Astrocyte (in vitro differentiated cells and primary cell): ENCODE data around the gene MRPL12. TPM values are rescaled to one million over a fixed set of nuclear protein-coding genes. Genes with fewer than 3 reads are reported as not detected.

ENCODE experiments used
- DNase-seq: peaks from one replicate; pipeline ENCODE4 v3.0.0-alpha.2; 2010; ENCODE audit warnings: low read depth
- FAIRE-seq: peaks from 2 replicates; lab custom pipeline; 2011; peaks lifted over from hg19 to GRCh38; lab: Jason Lieb, UNC
- H2AFZ ChIP-seq: 2 replicates; pipeline ENCODE4 v1.6.0; 2012; ENCODE audit warnings: low read depth, low read length, inconsistent platforms
- H3K27ac ChIP-seq: 2 replicates; pipeline ENCODE4 v1.5.1; 2011; ENCODE audit warnings: low read depth, low read length, inconsistent platforms
- H3K27me3 ChIP-seq: 2 replicates; pipeline ENCODE4 v1.6.0; 2011; ENCODE audit warnings: low read length, inconsistent platforms; ENCODE audit not compliant: insufficient read depth
- H3K36me3 ChIP-seq: 2 replicates; pipeline ENCODE4 v1.5.1; 2011; ENCODE audit warnings: low read length, inconsistent platforms; ENCODE audit not compliant: insufficient read depth
- H3K4me1 ChIP-seq: 2 replicates; pipeline ENCODE4 v1.5.1; 2011; ENCODE audit warnings: low read length, inconsistent platforms; ENCODE audit not compliant: insufficient read depth
- H3K4me2 ChIP-seq: 2 replicates; pipeline ENCODE4 v1.6.0; 2012; ENCODE audit warnings: low read length, inconsistent platforms
- H3K4me3 ChIP-seq: 2 replicates; pipeline ENCODE4 v1.5.1; 2011; ENCODE audit warnings: low read depth, mild to moderate bottlenecking, low read length, inconsistent platforms; ENCODE audit not compliant: insufficient read depth
- H3K79me2 ChIP-seq: 2 replicates; pipeline ENCODE4 v1.6.0; 2012; ENCODE audit warnings: mild to moderate bottlenecking, low read length, inconsistent platforms; ENCODE audit not compliant: insufficient read depth
- H3K9ac ChIP-seq: 2 replicates; pipeline ENCODE4 v1.6.0; 2012; ENCODE audit warnings: mild to moderate bottlenecking, low read length, inconsistent platforms
- H3K9me3 ChIP-seq: 2 replicates; pipeline ENCODE4 v1.5.1; 2012; ENCODE audit warnings: low read depth, mild to moderate bottlenecking, low read length, inconsistent platforms; ENCODE audit not compliant: insufficient read depth
- H4K20me1 ChIP-seq: 2 replicates; pipeline ENCODE4 v1.6.0; 2012; ENCODE audit warnings: low read length, inconsistent platforms; ENCODE audit not compliant: insufficient read depth
- H3K27ac Mint-ChIP-seq: one replicate; pipeline ENCODE4 v1.8.0; 2021; ENCODE audit warnings: mild to moderate bottlenecking, mixed read lengths; ENCODE audit not compliant: unreplicated experiment
- H3K27me3 Mint-ChIP-seq: one replicate; pipeline ENCODE4 v1.8.0; 2021; ENCODE audit warnings: low read depth, mixed read lengths; ENCODE audit not compliant: unreplicated experiment
- H3K36me3 Mint-ChIP-seq: one replicate; pipeline ENCODE4 v1.8.0; 2021; ENCODE audit warnings: low read depth, mixed read lengths; ENCODE audit not compliant: unreplicated experiment
- H3K4me1 Mint-ChIP-seq: one replicate; pipeline ENCODE4 v1.8.0; 2021; ENCODE audit warnings: low read depth, mixed read lengths; ENCODE audit not compliant: unreplicated experiment
- H3K4me3 Mint-ChIP-seq: one replicate; pipeline ENCODE4 v1.8.0; 2021; ENCODE audit warnings: mild to moderate bottlenecking, moderate library complexity, mixed read lengths; ENCODE audit not compliant: unreplicated experiment
- H3K9me3 Mint-ChIP-seq: one replicate; pipeline ENCODE4 v1.8.0; 2021; ENCODE audit warnings: mild to moderate bottlenecking, mixed read lengths; ENCODE audit not compliant: unreplicated experiment
- EZH2 ChIP-seq: IDR thresholded peaks from 2 replicates; pipeline ENCODE4 v1.6.1; 2012; ENCODE audit warnings: mild to moderate bottlenecking, low read length, inconsistent platforms; ENCODE audit not compliant: insufficient read depth
- total RNA-seq: library from RNA; stranded (reverse); gene quantifications from 2 replicates; pipeline ENCODE4 v1.2.1, GENCODE V29; 2021
- TF ChIP-seq, protein P1 (sequence below): IDR thresholded peaks from 2 replicates; pipeline ENCODE4 v1.5.1; 2011; ENCODE audit warnings: low read depth, mild to moderate bottlenecking, inconsistent platforms, low read length, moderate library complexity; ENCODE audit not compliant: insufficient read depth

Gene MRPL12
- total RNA-seq, 1 donor from 2014 or later: 69.9 TPM

DNA sequence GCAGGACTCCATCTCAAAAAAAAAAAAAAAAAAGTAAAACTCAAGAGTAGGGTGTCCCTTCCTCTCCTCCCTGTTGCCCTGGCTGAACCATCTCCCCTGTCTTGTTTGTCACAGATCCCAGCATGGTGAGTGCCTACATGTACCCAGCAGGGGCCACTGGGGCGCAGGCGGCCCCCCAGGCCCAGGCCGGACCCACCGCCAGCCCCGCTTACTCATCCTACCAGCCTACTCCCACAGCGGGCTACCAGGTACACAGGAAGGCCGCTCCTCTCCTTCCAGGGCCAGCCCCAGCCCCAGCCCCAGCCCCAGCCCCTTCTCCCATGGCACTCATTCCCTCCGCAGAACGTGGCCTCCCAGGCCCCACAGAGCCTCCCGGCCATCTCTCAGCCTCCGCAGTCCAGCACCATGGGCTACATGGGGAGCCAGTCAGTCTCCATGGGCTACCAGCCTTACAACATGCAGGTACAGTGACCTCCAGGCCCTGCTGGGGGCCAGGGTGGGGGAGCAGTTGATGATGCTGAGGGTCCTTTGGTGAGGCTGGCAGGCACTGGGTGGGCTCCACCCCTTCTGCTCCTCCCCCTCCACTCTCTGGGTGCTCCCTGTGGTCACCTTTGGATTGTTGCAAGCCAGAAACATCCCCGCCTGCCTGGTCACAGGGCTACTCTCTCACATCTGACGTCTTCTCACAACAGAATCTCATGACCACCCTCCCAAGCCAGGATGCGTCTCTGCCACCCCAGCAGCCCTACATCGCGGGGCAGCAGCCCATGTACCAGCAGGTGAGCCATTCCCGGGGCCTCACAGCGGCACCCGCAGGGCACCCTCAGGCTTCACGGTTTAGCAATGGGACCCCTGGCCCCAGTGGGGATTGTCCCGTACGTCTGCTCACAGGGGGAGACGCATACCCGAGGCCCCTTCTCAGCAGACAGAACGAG is 2.5 kb upstream of the MRPL12 start:
- peaks cover 12% of the 10 kb centered on the region for H3K4me1 Mint-ChIP-seq
- Histone ChIP-seq H3K27me3 (no peaks in the 10 kb centered on the region), H3K4me2 (peak overlapping the region; percentile 94), H3K4me3 (no peak overlapping the region), H3K4me1 (peaks cover 29% of the 10 kb centered on the region), H3K79me2 (peaks cover 92% of the 10 kb centered on the region), H3K36me3 (peaks cover 31% of the 10 kb centered on the region), H3K9me3 (no peaks in the 10 kb centered on the region), H3K27ac (no peak overlapping the region), H4K20me1 (peaks cover 72% of the 10 kb centered on the region), H3K9ac (peak overlapping the region; percentile 95), H2AFZ (no peak overlapping the region)
- H3K27me3 Mint-ChIP-seq: no peaks in the 10 kb centered on the region
- no peak overlapping the region for H3K4me3 Mint-ChIP-seq
- TF ChIP-seq EZH2: no peak
- TF ChIP-seq, protein P1, sequence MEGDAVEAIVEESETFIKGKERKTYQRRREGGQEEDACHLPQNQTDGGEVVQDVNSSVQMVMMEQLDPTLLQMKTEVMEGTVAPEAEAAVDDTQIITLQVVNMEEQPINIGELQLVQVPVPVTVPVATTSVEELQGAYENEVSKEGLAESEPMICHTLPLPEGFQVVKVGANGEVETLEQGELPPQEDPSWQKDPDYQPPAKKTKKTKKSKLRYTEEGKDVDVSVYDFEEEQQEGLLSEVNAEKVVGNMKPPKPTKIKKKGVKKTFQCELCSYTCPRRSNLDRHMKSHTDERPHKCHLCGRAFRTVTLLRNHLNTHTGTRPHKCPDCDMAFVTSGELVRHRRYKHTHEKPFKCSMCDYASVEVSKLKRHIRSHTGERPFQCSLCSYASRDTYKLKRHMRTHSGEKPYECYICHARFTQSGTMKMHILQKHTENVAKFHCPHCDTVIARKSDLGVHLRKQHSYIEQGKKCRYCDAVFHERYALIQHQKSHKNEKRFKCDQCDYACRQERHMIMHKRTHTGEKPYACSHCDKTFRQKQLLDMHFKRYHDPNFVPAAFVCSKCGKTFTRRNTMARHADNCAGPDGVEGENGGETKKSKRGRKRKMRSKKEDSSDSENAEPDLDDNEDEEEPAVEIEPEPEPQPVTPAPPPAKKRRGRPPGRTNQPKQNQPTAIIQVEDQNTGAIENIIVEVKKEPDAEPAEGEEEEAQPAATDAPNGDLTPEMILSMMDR: no peak
- FAIRE-seq (no peak), DNase-seq (no peak)
- no peaks in the 10 kb centered on the region for H3K9me3 Mint-ChIP-seq
- no peak overlapping the region for H3K27ac Mint-ChIP-seq
- H3K36me3 Mint-ChIP-seq: peaks cover 21% of the 10 kb centered on the region

DNA sequence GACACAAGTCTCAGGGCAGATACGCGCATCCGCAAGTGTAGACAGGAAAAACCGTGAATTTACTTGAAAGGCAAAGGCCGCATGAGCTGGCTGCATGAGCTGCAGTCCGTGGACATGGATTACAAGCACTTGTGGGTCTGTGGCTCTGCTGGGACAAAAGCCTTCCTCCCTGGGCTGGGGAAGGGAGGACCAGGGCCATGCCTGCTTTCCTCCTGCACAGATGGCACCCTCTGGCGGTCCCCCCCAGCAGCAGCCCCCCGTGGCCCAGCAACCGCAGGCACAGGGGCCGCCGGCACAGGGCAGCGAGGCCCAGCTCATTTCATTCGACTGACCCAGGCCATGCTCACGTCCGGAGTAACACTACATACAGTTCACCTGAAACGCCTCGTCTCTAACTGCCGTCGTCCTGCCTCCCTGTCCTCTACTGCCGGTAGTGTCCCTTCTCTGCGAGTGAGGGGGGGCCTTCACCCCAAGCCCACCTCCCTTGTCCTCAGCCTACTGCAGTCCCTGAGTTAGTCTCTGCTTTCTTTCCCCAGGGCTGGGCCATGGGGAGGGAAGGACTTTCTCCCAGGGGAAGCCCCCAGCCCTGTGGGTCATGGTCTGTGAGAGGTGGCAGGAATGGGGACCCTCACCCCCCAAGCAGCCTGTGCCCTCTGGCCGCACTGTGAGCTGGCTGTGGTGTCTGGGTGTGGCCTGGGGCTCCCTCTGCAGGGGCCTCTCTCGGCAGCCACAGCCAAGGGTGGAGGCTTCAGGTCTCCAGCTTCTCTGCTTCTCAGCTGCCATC is 1.7 kb upstream of the MRPL12 start:
- peaks cover 12% of the 10 kb centered on the region for H3K4me1 Mint-ChIP-seq
- H3K36me3 Mint-ChIP-seq: peaks cover 26% of the 10 kb centered on the region
- H2AFZ ChIP-seq: no peak overlapping the region
- H3K9ac ChIP-seq: peak overlapping the region; percentile 95
- no peaks in the 10 kb centered on the region for H3K9me3 ChIP-seq
- H3K27ac Mint-ChIP-seq: no peak overlapping the region
- DNase-seq (no peak), FAIRE-seq (no peak)
- H3K4me1 ChIP-seq: peaks cover 29% of the 10 kb centered on the region
- peaks cover 89% of the 10 kb centered on the region for H3K79me2 ChIP-seq
- H3K4me2 ChIP-seq: peak overlapping the region; percentile 94
- peaks cover 30% of the 10 kb centered on the region for H3K36me3 ChIP-seq
- peak overlapping the region; percentile 80 for H3K4me3 ChIP-seq
- H3K9me3 Mint-ChIP-seq: no peaks in the 10 kb centered on the region
- peak overlapping the region; percentile 93 for H3K4me3 Mint-ChIP-seq
- no peaks in the 10 kb centered on the region for H3K27me3 Mint-ChIP-seq
- no peaks in the 10 kb centered on the region for H3K27me3 ChIP-seq
- peaks cover 72% of the 10 kb centered on the region for H4K20me1 ChIP-seq
- TF ChIP-seq, protein P1: no peak
- TF ChIP-seq EZH2: no peak
- H3K27ac ChIP-seq: peak overlapping the region; percentile 11
